GM21786 (cell line): ENCODE measurements around the gene RDX.
"Not testable (repeated sequence)": the region's sequence is repeated elsewhere in the genome, so short reads cannot be mapped to it uniquely, and the experiment has no call there.

Experiments used
- ATAC-seq: cut with Tn5 transposase; IDR thresholded peaks from one replicate; pipeline ENCODE4 v1.9.1; 2021; ENCODE audit not compliant: unreplicated experiment

RDX gene

DNA sequence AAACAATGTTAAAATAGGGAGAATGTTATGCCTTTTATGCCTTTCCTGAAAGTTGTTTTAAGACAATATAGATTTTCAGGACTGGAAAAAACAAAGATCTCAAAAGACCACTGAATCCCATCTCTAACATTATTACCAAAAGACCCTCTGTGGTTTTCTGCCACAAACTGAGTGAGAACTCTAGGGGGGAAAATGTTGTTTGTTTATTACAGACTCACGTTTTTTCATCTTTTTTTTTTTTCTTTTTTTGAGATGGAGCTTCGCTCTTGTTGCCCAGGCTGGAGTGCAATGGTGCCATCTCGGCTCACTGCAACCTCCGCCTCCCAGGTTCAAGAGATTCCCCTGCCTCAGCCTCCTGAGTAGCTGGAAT lies 9.6 kb upstream of the RDX start:
- ATAC-seq, result not testable (repeated sequence)

DNA sequence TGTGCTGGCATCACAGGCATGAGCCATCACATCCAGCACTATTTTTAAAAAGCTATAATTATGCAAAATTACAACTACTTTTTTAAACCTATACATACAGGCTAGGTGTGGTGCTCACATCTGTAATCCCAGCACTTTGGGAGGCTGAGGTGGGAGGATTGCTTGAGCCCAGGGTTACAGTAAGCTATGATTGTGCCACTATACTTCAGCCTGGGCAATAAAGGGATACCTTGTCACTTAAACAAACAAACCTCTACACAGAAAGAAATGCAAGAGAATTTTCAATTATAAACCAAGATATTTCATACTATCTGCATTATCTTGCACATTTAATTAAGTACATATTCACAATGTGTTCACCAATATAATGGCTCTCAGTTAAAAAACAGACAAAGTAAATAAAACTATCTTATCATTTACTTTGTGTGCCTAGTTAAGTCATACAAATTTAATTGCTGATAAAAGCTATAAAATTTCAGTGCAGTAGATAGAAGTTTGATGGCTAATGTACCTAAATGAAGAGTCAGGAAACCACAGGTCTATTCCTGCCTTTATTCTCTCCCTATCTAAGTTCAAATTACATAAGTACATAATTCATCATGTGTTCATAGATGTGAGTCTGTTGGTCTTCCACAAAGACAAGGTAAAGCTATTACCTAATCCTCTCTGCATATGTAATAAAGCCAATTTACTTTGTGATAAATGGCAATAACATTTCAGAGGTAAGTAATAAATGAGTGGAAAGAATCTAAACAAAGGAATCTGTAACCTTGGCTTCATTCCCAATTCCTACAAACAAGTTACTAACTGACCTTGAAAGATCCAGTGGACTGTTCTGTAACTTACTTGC lies 9.0 kb upstream of the RDX start:
- ATAC-seq, result no peak

DNA sequence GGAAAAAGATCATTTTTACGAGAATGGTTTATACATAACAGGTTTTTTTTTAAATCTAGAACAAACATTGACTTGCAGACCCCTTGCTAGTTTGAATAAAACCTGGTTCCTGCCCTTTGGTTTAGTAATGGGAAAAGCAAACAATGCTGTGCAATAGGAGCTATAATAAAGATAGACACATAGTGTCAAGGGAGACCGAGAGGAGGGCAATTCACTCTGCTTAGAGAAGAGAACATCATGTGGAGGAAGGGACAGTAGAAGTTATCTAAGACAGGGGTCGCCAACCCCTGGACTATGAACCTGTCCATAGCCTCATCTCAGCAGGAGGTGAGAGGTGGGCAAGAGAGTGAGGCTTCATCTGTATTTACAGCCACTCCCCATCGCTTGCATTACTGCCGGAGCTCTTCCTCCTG lies 7.0 kb upstream of the RDX start:
- no peak for ATAC-seq

DNA sequence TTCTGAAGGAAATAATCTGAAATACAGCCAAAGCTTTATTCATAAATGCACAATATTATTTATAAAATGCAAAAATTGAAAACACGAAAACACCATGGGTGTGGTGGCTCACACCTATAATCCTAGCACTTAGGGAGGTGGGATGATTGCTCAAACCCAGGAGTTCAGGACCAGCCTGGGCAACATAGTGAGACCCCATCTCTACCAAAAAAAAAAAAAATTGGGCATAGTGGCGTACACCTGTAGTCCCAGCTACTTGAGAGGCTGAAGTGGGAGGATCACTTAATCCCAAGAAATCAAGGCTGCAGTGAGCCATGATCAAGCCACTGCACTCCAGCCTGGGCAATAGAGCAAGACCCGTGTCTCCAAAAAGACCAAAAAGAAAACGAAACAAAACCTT lies 5.2 kb upstream of the RDX start:
- ATAC-seq, result no peak

DNA sequence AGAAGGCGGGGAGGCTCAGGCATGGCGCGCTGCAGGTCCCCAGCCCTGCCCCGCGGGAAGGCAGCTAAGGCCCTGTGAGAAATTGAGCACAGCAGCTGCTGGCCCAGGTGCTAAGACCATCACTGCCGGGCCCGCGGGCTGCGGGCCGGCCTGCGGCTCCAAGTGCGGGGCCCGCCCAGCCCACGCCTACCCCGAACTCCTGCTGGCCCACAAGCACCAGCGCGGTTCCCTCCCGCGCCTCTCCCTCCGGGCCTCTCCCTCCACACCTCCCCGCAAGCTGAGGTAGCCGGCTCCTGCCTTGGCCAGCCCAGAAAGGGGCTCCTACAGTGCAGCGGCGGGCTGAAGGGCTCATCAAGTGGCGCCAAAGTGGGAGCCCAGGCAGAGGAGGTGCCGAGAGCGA lies 4.6 kb upstream of the RDX start:
- no peak for ATAC-seq

DNA sequence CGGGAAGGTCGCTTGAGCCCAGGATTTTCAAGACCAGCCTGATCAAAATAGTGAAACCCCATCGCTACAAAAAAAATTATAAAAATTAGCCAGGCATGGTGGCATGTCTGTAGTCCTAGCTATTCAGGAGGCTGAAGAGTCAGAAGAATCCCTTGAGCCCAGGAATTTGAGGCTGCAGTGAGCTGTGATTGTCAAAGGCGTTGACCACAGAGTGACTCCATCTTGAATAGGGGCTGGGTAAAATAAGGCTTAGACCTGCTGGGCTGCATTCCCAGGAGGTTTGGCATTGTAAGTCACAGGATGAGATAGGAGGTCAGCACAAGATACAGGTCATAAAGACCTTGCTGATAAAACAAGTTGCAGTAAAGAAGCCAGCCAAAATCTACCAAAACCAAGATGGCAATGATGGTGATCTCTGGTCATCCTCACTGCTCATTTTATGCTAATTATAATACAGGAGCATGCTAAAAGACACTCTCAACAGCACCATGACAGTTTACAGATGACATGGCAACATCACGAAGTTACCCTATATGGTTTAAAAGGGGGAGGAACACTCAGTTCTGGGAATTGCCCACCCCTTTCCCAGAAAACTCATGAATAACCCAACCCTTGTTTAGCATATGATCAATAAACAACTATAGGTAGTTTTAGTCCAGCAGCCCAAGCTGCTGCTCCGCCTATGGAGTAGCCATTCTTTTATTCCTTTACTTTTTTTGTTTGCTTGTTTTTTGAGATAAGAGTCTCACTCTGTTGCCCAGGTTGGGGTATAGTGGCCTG lies 2.8 kb upstream of the RDX start:
- ATAC-seq, result no peak

DNA sequence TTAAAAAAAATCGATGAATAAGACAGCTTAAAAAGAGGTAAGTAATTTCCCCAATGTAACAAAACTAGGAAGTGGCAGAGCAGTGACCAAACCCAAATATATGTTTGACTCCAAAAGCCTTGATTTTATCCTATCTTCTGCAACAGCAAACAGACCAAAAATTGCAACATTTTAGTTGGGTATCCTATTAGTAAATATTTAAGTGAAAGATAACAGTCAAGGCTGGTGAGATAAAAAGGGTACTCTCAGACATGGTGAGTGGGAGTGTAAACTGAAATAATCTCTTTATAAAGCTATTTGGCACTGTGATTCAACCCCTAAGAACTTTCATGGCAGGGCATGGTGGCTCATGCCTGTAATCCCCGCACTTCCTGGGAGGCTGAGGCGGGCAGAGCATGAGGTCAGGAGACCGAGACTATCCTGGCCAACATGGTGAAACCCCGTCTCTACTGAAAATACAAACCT lies 1.9 kb upstream of the RDX start:
- no peak for ATAC-seq

DNA sequence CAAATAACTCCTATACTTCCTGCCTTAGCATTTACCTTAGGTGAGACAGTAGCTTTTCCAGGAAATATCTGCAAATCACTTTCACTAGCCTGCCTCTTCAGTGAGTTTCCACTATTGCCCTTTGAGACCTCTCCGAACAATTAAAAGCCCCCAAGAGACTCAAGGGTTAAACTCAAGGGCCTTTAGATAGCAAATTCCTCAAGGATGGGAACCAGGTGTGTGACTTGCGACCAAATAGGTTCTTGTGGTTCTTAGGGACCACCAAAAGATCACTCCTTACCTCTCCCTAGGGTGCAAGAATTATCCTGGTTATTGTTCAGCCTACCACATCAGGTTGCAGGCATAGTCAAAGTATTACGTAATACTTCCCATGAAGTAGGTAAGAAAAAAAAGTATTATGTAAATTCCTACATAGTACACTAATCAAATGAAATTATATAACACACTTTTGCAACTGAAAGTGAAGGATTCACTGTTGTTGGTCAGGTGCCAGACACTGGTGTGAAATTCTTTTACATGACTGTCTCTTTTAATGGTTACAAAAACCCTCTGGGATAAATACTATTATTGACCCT lies 1.4 kb upstream of the RDX start:
- ATAC-seq, result no peak

DNA sequence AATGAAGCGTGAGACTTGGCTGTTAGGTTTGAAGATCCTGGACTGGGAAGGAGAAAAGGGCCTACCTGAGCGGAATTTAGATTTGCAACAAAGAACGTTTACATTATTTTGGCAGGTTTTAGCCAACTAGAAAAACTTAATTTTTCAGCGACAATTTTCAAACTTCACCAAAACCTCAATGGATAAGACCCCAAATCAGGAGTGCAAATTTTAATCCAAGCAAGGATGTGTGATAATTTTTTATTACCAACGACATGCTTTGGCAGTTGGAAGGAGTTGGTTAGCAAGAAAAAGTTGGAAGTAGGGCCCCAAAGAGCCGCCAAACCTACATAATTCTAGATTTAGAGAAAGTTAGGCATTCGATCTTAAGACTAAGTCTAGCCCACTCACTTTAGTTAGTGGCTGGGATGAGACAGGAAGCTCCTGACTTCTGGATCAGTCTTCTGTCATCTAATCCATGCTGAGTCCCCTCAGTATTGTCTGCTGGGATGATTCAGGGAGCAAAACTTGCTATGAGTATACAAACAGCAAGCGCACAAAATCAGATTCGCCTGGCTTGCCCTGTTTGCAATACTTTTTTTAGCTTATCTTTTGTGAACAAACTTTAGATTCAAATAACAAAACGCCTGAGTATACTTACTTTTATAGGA lies 787 bp upstream of the RDX start:
- ATAC-seq, result no peak

DNA sequence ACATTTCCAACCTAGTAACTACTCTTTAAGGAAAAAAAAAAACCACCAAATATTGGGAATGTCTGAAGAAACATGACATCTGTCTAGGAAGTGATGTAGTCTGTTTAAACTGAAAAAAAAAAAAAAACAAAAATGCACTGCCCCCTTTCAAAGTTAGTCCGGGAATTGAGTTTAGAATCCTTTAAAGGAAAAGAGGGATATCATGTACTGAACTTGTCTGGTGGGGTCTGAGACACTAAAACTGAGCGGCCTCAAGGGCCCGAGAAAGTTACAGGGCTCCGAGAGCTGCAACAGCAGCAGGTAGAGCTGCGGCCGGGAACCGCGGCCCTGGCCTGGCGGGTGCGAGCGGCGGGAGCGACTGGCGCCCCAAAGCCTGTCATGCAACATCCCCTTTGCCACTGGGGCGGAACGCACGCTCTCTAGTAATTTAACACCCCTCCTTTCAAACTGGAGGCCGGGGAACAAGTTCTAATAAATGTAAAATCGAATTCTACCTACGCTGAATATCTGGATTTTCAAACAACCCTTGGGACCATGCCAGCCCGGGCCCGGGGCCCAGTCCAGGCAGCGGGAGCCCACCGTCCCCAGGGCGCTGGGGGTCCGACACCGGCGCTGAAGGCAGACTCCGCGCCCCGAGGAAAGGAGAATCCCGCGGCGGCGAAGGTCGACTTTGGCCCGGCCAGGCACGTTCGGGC lies 736 bp downstream of the RDX start:
- peak; percentile 57 for ATAC-seq

DNA sequence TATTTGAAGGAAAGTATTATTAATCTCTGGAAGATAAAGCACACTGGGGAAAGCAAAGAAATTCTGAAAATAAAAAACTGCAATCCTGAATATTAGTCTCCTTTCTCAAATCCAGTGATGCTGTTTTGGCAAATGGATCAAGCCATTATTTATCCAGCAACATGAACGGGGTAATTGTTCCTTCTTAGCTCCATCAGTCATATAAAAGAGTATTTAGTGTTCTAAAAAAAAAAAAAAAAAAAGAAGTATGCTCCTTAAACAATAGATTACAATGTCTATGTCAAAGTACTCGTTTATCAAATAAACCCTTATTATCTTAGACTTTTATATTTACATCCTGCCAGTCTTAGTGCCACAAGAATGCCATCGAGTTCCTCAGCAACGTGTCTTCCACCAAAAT lies 1.3 kb downstream of the RDX start:
- ATAC-seq, result no peak

DNA sequence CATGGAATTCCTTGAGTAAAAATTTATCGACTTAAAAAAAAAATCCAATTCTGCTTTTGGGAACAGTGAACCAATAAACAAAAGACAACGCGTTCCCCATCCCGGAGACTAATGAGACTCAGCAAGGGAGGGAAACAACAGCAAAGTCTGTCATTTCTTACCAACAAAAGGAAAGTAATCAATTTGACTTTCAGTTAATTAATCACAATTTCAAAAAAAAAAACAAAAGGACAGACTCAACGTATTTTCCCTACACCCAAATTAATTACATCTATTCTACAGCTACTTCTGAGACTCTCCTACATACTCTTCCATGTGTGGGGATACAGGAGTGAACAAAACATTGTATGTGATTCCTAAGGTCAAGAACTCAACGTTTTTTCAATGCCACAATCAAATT lies 1.9 kb downstream of the RDX start:
- no peak for ATAC-seq

DNA sequence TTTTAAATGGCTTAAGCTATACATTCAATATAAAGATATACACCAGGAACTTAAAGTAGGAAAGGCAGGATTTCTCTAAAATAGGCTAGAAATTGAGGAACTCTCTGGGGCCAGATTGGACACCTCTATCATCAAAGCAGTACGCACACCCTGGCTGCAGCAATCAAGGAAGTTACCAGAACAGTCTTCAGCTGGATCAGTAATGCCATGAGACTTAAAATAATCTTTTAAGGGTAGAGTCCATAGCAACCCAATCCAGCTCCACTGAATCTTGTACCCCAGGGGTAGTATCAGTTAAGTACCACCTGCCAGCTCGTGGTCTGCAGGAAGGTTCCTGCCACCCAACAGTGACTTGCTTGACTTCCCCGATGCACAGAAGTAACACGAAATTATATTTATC lies 3.0 kb downstream of the RDX start:
- ATAC-seq, result no peak

DNA sequence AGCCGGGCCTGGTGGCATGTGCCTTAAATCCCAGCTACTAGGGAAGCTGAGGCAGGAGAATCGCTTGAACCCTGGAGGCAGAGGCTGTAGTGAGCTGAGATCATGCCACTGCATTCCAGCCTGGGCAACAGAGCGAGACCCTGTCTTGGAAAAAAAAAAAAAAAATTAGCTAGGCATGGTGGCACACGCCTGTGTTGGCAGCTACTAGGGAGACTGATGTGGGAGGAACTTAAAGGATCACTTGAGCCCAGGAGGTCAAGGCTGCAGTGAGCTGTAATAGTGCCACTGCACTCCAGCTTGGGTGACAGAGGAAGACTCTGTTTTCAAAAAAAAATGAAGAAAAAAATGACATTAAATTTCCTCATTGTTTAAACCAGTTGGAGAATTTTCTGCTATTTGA lies 4.3 kb downstream of the RDX start:
- not testable (repeated sequence) for ATAC-seq

DNA sequence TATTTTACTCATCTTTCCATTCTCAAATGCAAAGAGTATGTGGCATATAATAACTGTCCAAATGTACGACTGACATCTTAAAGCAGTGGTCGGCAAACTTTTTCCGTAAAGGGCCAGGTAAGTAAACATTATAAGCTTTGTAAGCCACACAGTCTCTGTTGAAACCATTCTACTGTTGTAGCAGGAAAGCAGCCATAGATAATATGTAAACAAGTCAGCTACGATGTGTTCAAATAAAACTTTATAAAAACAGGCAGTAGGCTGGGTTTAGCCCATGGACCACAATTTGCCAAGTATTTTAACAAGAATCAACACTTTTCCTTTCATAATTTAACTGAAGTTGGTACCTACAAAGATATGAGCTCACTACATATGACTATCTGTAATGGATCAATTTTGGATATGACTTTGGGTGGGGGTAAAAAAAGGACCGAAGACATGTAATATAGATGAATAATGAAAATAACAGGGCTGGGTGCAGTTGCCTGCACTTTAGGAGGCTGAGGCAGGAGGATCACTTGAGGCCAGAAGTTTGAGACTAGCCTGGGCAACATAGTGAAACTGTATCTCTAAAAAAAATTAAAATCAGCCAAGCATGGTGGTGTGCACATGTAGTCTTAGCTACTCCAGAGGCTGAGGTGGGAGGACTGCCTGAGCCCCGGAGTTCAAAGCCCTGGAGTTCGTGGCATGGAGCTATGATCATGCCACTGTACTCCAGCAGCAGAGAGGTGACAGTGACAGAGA lies 5.7 kb downstream of the RDX start:
- no peak for ATAC-seq

DNA sequence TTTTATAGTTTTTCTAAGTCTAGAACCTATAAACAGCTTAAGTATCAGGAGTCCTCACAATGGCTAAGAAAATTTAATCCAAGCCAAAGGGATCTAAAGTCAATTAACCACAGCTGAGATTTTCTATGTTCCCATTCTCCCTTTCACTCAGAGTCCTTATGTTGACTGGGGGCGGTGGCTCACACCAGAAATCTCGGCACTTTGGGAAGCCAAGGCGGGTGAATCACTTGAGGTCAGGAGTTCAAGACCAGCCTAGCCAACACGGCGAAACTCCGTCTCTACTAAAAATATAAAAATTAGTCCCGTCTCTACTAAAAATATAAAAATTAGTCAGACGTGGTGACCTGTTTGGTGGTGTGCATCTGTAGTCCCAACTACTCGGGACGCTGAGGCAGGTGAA lies 6.9 kb downstream of the RDX start:
- ATAC-seq, result no peak

DNA sequence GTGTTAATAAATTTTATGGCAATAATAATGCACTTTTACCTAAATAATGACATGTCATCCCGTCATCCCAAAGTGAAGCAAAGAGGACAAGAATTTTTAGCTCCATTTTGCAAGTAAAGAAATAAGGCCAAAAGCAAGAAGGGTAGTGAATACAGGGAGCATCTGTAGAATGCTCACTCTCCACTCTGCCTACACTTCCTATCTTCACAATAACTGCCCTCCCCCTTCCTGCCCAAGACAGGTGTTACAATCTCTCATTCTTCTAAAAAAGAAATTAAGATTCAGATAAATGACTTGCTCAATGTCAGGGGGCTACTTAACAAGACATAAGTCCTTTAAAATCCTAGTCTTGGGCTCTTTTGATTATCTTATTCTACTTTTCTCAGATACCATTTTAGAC lies 8.9 kb downstream of the RDX start:
- ATAC-seq, result no peak

DNA sequence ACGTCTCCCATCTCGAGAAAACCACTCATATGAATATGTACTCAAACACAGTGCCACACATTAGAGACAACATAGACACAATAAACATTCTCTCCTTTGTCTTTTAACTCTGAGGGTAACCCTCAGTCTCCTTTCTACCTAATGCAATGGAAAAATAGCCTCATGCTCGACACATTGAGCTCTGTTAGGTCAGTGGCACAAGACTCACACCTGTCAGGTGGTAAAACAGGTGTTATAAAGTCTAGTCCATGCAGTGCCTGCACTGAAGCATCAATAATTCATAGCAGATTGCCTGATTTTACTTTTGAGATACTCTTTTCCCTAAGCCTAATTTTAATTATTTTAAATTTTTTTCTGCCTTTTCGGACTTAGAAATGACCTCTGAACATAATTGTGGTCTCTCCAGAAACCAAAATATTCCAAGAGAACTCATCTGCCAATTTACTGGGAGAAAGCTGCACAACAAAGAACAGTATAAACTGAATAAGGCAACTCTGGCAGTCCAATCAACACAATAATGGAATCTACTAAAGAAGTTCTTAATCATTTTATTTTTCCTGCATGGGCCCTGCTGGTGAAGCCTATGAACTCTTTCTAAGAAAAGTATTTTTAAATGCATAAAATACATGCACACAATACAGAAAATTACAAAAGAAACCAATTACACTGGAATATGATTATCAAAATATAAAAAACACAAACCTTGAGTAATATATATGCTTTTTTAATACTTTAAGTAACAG lies 9.9 kb downstream of the RDX start:
- ATAC-seq, result no peak

DNA sequence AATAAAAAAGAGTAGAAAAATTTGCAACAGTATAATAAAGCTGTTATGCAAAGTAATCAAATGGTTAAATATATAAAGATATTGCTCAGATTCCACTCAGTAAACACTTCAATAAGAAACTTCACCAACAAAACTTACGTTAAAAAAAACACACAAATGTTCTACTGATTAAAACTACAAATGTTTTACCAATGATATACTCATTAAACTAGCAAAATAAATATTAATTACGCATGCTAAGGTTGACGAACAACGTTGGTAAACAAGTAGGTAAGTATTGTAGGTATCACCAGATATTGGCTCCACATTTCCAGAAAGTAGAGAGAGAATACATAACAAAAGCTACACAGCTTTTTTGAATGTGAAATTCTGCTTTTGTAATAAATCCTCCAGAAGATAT lies 12.6 kb downstream of the RDX start:
- ATAC-seq, result no peak

DNA sequence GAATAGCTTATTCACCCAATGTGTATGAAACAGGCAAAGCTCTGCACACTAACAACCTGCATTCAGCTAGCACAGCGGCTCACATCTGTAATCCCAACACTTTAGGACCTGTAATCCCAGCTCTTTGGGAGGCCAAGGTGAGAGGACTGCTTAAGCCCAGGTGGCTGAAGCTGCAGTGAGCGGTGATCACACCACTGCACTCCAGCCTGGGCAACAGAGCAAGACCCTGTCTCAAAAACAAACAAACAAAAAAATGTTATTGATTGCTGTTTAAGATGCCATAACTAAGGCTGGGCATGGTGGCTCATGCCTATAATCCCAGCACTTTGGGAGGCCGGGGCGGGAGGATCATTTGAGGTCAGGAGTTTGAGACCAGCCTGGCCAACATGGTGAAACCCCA lies 15.8 kb downstream of the RDX start:
- not testable (repeated sequence) for ATAC-seq
